ENCODE measurements around the gene FGF14.

GRCh38 chr13:101749584-101749983 lies 652.3 kb downstream of the FGF14 start:
- TF ChIP-seq, protein P1, sequence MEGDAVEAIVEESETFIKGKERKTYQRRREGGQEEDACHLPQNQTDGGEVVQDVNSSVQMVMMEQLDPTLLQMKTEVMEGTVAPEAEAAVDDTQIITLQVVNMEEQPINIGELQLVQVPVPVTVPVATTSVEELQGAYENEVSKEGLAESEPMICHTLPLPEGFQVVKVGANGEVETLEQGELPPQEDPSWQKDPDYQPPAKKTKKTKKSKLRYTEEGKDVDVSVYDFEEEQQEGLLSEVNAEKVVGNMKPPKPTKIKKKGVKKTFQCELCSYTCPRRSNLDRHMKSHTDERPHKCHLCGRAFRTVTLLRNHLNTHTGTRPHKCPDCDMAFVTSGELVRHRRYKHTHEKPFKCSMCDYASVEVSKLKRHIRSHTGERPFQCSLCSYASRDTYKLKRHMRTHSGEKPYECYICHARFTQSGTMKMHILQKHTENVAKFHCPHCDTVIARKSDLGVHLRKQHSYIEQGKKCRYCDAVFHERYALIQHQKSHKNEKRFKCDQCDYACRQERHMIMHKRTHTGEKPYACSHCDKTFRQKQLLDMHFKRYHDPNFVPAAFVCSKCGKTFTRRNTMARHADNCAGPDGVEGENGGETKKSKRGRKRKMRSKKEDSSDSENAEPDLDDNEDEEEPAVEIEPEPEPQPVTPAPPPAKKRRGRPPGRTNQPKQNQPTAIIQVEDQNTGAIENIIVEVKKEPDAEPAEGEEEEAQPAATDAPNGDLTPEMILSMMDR (IDR thresholded peaks at IDR 0.05), result no peak
- TF ChIP-seq POLR2A (IDR thresholded peaks at IDR 0.05), result no peak
